Stimulated activated CD4-positive, alpha-beta T cell treated with anti-CD3 and anti-CD28 coated beads, Interleukin-1b, Interleukin-23, amount 100 ng/mL, for 24 hours (primary cell): ENCODE measurements around the gene ALKAL2.

Experiments used
- DNase-seq, 4 experiments: peaks; one replicate each; pipeline ENCODE4 v3.0.0-alpha.2; 2020; ENCODE audit warnings: low read depth in 4 of 4, low spot score in 1 of 4

The ALKAL2 gene

DNA sequence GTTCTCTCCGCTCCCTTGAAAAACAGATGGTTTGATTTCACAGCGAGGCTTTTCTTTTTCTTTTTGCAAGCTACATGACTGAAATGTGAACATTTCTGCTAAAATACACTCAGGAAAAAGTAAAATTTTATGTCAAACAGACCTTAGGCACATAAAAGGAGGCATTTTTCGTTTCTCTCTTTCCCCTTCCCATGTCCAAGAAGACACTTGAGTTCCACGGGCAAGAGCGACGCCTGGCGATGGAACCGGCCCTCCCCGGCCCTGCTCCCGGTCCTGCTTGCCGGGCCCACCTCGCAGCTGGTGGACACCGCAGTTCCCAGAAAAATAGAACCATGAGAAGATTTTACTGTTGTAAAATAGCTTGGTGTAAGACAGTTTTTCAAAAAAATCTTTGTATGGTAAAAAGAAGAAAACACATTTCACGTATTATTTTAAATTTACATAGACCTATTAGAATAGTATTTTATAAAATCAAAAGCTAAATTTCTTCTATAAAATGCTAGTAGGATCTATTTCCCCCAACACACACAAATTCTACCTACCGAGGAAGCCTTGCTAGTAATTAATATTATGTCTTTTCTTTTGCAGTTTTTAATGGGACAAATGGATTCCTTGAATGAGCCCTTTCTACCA, 2.3 kb upstream of the ALKAL2 start:
- DNase-seq, result no peak

DNA sequence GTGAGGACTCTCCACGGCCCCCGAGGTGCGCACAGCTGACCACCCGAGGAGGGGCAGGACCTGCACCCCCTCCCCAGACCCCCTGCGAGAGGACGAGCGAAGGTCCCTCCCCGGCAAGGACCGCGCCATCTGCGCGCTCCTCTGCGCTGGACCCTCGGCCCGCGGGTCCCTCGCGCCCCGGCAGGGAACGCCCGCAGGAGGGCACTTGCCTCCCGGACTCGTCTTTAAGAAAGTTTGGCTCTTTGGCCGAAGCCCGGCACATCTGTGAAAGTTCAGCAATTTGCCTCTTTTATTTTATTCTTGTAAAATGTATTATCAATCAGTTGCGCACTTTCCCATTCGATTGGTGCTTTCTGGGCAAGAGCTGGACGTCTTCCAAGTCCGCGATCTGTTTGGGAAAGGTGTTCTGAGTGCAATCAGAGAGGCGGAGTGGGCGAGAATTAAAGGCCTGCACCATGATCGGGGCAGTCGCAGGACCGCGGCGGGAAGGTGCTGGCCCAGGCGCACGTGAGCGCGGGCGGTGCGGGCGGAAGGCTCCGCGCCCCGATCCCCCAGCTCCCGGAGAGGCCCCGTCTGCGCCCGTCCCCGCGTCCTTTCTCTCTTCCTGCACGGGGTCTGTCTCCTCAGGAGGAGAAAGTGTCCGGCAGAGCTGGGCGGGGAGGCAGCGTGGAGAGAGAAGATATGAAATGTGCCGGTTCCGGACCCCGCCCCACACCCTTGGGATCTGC, 1.6 kb upstream of the ALKAL2 start:
- DNase-seq, result no peak

DNA sequence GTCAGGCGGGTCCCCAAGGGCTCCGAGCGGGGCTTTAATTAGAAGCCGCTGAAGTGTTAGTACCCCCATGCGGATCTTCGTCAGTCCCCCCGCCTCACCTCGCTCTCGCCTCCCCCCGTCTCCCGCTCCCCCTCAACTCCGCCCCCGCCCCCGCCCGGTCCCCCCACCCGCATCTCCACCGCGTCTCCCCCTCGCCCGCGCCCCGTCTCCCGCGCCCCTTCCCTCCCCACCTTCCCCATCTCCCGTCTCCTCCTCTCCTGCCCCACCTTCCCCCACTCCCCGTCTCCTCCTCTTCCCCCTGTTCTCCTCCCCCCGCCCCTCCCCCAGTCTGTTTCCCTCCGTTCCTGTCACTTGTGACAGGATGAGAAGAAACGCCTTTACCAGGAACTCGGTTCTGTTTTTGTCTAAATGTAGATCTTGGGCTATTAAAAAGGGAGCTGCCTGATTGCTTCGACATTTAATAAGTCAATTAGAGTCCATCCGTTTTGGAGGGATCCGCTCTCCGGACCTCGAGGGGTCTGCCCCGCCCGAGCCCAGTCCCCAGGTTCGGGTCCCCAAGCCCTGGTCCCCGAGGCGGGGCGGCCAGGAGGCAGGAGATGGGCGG, 969 bp upstream of the ALKAL2 start:
- DNase-seq, result no peak

GRCh38 chr2:287471-287885, 413 bp downstream of the ALKAL2 start:
- DNase-seq, result no peak

GRCh38 chr2:286774-287392, 1.0 kb downstream of the ALKAL2 start:
- DNase-seq, result no peak

- DNase-seq, result no peak
Measured at GRCh38 chr2:286035-286434, 1.9 kb downstream of the ALKAL2 start.

DNA sequence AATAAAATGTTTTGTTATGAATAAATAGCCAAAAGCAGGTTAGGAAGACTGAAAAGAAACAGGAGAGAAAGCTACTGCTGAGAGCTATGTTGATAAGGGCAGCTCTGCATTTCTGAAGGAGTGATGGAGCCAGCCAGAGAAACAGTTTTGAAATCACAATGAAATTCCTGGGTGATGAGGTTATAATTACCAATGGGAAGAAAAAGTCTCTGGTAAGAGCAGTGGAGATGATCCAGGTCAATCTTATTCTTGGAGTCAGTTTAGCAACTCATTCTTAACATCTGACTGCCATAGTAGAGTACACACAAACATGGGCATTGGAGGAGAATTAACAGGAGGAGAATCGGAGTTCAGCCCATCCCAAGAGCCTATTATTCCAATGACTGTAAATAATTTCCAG, 2.4 kb downstream of the ALKAL2 start:
- DNase-seq, result no peak

GRCh38 chr2:284896-285492, 2.9 kb downstream of the ALKAL2 start:
- DNase-seq, result no peak

DNA sequence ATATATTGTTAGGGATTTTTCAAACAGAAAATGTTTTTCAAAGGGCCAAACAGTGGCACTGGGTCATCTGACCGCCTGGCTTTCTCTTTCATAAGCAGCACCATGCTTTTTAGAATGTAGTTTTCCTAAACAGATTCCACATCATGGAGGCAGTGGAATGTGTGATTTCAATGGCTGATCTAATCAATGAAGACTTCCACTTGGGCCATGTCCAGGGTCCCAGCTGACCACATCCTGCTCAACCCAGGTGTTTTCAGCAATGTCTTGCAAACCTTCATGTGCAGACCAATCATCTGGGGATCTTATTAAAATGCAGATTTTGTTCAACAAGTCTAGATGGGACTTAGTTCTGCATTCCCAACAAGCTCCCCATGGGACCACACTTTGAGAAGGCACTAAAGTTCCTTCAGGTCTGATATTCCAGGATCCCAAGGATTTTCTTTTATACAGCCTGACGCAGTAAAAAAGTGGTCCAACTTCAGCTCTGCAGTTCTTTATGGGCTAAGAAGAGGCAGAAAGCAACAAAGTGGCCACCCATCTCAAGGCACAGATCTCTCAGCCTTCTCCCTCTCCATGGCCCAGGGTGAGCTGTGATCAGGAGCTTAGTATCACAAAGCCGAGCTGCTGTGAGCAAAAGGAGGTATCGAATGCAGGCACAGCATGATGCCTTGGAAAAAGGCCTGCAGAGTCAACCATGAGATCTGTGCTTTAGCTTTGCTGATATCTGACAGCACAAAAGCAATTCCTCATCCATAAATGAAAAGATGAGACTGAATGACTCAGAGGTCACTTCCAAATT, 3.7 kb downstream of the ALKAL2 start:
- DNase-seq, result no peak

DNA sequence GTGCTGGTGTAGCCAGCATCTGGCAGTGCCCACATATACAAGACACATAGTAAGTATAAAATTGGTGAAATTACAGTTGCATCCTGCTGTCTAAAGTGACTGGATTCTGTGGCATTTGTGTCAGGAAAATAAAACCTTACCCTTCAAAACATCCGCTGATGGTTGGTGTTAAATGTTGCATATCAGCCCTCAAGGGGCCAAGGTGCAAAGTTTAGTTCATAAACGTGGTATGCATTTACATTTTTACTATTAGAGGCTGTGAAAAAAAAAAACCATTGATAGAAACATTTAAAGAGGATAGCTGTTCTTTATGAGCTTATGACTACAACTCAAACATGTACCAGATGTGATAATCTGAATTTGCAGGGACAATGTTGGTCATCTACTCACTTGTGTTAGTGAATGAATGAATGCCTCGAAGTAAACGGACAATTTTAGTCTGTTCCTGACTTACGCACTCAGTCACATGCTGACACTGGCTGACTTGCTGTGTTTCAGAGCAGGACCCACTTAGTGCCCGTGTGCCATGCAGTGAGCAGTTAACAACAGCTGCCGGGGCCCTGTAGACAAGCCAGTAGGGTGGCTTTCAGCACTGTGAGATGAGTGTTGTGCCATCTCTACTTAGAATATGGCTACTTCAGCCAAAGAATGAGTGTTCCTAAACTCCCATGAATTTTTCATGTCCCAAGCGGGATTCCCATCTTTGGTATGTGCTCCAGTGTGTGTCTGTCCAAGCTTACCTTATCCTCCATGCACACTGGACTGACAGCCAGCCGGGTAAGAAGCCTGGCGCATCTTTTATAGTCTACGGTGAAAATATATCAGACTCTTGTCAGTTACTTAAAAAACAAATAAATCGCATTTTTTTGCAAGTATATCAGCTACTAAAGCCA, 5.3 kb downstream of the ALKAL2 start:
- DNase-seq, result no peak

DNA sequence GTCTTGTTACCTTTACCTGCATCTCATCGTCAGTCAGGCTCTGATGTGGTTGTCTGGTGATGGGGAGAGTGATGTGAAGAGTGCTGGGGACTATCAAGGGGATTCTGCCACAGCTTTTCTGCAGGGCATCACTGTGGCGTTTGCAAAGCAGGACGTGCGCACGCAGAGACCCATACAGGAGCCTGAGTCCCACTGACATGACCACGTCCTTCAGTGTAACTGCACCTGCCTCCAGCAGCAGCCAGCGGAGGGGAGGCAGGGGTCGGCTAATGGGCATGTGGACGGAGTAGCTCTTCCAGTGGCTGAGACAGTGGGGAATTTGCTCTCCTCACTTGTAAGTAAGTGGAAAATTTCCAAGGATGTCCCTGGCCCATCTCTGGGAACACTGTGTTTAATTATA, 6.5 kb downstream of the ALKAL2 start:
- no peak for DNase-seq

- no peak for DNase-seq
Measured at GRCh38 chr2:280650-281110, 7.2 kb downstream of the ALKAL2 start.

GRCh38 chr2:279956-280649, 7.8 kb downstream of the ALKAL2 start:
- no peak for DNase-seq

DNA sequence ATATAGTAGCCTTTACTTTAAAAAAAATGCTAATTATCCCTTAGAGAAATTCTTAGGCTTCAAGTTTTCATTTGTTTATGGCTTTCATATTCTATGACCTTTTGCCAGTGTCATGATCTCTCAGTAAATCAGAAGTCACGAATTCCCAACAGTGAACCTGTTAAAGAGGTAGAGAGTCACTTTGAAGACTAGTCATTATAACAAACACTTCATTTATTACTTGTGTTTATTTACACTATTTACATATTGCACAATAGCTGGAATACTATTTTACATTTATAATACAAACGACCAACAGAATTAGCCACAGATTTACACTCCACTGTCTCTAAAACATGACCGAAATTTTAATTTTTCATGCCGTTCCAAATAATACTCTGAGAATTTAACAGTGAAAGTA, 8.5 kb downstream of the ALKAL2 start:
- DNase-seq, result no peak

- DNase-seq, result no peak
Measured at GRCh38 chr2:278927-279320, 9.0 kb downstream of the ALKAL2 start.

GRCh38 chr2:278312-278926, 9.5 kb downstream of the ALKAL2 start:
- no peak for DNase-seq

DNA sequence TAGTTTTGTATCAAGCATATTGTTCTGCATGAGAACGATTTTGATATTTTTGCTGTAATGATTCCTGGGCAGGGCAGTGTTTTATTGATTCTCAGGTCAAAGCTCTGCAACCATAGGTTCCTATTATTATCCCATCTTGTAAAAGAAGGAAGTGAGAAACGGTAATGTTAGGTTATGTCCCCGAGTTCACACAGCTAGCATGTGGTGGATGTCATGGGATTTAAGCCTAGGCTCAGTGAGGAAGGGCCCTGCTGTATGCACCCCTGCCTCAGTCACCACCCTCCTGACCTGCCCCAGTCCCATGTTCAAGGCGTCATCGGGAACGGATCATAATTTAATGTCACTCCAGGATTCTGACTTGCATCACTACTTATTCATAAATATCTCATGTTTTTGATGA, 12.4 kb downstream of the ALKAL2 start:
- no peak for DNase-seq

- DNase-seq, result no peak
Measured at GRCh38 chr2:274503-274902, 13.4 kb downstream of the ALKAL2 start.

- DNase-seq, result no peak
Measured at GRCh38 chr2:273333-273732, 14.6 kb downstream of the ALKAL2 start.
